Activated naive CD4-positive, alpha-beta T cell treated with anti-CD3 and anti-CD28 coated beads, Interleukin-2, amount 50 U/mL, for 72 hours (primary cell): ENCODE measurements around the gene CD44. TPM values are rescaled to one million over a fixed set of nuclear protein-coding genes. Genes with fewer than 3 reads are reported as not detected.

Experiments
- ATAC-seq, 2 donors: fragments of 150-1000 bp; cut with Tn5 transposase; 2 replicates each; pipeline ENCODE4 v1.10.0; 2021; ENCODE audit warnings: mild to moderate bottlenecking in 2 of 2, moderate library complexity in 2 of 2
- DNase-seq, 2 donors: peaks; one replicate each; pipeline ENCODE4 v3.0.0; 2021 to 2022; ENCODE audit warnings: low spot score in 2 of 2
- H3K27ac Mint-ChIP-seq, 2 donors: one replicate each; pipeline ENCODE4 v1.8.0; 2022; ENCODE audit warnings: mild to moderate bottlenecking in 2 of 2, mixed read lengths in 2 of 2
- H3K36me3 Mint-ChIP-seq, 2 donors: one replicate each; pipeline ENCODE4 v1.8.0; 2022; ENCODE audit warnings: mixed read lengths in 2 of 2
- H3K9me3 Mint-ChIP-seq, 2 donors: one replicate each; pipeline ENCODE4 v1.8.0; 2022; ENCODE audit warnings: mixed read lengths in 2 of 2
- total RNA-seq, 2 donors: library from RNA; stranded (reverse); gene quantifications; one replicate each; pipeline ENCODE4 v1.2.3, GENCODE V29; 2022

Gene CD44
- total RNA-seq, 2 donors from 2014 or later, result 321 to 381 TPM

- peaks cover under 1 to 15% of the 10 kb centered on the region in 2 donors for H3K9me3 Mint-ChIP-seq
These were observed 100.6 kb downstream of the CD44 start for GRCh38 chr11:35239471-35240075.

GRCh38 chr11:35241083-35241482 lies 102.1 kb downstream of the CD44 start:
- H3K36me3 Mint-ChIP-seq, result peaks cover 0 to 13% of the 10 kb centered on the region in 2 donors
- H3K27ac Mint-ChIP-seq, result no peak overlapping the region
- H3K9me3 Mint-ChIP-seq, result peaks cover 0 to 9% of the 10 kb centered on the region in 2 donors
- no peak for ATAC-seq
- no peak for DNase-seq

More at GRCh38 chr11:35239471-35240075, 100.6 kb downstream of the CD44 start:
- ATAC-seq (peak in 1 of 2 donors; percentile 11), DNase-seq (no peak)
- H3K36me3 Mint-ChIP-seq, result peaks cover 6 to 17% of the 10 kb centered on the region in 2 donors
- no peak overlapping the region for H3K27ac Mint-ChIP-seq

DNA sequence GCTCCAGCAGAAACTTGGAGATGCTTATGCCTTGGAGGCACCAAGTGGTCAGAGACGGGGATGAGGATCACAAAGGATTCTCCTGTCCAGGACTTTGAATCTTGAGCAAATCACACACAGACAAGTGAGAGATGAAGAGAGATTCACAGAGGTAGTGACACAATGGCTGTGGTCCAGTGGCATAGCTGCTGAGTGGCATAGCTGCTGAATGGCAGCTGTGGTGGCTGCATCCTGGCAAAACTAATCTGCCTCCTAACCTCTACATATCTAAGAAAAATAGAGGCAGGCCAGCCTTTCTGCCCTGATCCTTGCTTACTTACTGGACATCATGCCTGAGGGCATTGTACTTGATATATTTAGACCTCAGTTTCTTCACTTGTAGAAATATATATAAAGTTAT lies 102.6 kb downstream of the CD44 start:
- ATAC-seq, result no peak

DNA sequence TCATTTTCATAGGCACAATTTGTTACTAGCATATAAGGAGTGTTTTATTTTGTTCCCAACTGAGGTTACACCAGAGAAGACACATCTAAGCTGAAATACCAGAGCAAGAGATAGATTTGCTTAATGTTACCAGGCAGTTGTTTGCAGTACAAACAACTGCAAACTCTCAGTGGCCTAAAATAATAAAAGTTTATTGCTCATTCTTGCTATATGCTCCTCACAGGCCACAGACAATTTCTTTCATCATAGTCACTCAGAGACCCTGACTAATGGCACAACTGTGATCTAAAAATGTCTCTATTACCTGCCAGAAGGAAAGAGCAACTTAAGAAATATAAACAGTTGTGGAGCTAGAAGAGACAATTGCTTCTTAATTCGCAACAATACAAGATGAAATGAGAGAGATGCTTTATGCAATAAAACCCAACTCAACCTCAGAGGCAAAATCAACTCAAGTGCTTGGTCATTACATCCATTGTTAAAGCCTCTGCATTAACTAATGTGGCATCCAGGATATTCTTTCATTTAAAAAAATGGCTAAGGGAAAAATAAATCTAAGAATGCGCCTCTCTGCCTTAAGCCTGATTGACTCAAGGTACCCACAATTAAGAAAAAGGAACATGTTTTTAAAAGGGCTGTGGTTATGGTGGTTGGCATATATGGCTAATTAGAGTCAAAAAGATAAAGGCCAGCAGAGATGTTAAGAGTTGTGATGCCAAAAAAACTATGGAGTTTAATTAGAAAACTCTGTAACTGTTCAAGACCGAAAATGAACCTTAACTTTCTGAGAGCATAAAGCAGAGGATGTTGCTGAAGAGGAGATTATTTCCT lies 103.7 kb downstream of the CD44 start:
- ATAC-seq, result peak; percentile 36 to 66
- H3K27ac Mint-ChIP-seq, result peak overlapping the region; percentile 16 to 22

More for the DNA sequence above, 102.6 kb downstream of the CD44 start:
- H3K9me3 Mint-ChIP-seq, result peaks cover 0 to 9% of the 10 kb centered on the region in 2 donors
- H3K27ac Mint-ChIP-seq, result no peak overlapping the region
- no peak for DNase-seq
- peaks cover 0 to 13% of the 10 kb centered on the region in 2 donors for H3K36me3 Mint-ChIP-seq

DNA sequence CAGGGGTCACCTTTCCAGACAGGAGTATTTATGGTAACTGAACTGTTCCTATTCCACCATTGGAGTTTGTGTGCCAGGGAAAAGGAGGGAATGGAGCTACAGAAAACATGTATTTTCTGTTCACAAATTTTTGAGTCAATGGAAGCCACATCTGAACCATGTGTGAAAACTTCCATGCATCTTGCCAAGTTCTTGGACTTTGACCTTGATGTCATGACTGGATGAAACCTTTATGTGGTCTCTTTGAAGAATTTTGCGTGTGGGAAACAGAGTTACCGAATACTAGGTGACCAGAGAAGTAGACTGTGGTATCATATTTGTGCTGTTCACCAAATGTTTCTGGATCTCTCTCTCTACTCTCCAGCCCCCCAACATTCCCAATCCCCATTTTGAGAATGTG lies 104.8 kb downstream of the CD44 start:
- Mint-ChIP-seq H3K27ac (no peak overlapping the region), H3K36me3 (peaks cover 0 to 8% of the 10 kb centered on the region in 2 donors), H3K9me3 (peaks cover 0 to 9% of the 10 kb centered on the region in 2 donors)
- ATAC-seq (no peak), DNase-seq (no peak)

More for the DNA sequence above, 103.7 kb downstream of the CD44 start:
- no peak for DNase-seq
- Mint-ChIP-seq H3K9me3 (peaks cover 0 to 9% of the 10 kb centered on the region in 2 donors), H3K36me3 (peaks cover 0 to 13% of the 10 kb centered on the region in 2 donors)

DNA sequence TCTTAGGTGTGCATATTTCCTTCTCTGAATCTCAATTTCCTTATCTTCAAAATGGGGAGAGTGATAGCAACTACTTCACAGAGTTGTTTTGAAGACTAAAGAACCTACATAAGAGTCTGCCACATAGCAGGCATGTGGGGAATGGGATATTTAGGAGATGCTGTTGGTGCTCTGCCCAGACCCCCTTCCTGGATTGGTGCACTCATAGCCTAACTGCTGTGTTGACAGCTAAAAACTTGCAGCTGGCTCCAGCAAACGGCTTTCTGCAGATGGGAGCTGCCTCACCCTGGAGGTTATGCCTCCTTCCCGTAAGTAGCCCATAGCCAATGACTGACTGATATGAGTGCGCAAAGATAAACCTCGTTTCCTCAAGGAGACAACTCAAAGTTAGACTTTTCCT lies 106.1 kb downstream of the CD44 start:
- no peak for DNase-seq
- no peak for ATAC-seq
- Mint-ChIP-seq H3K27ac (no peak overlapping the region), H3K36me3 (peaks cover 0 to 8% of the 10 kb centered on the region in 2 donors), H3K9me3 (peaks cover 0 to 16% of the 10 kb centered on the region in 2 donors)

GRCh38 chr11:35245786-35246185 lies 106.8 kb downstream of the CD44 start:
- Mint-ChIP-seq H3K27ac (no peak overlapping the region), H3K9me3 (peaks cover 0 to 13% of the 10 kb centered on the region in 2 donors), H3K36me3 (peaks cover 0 to 8% of the 10 kb centered on the region in 2 donors)
- no peak for DNase-seq
- no peak for ATAC-seq

DNA sequence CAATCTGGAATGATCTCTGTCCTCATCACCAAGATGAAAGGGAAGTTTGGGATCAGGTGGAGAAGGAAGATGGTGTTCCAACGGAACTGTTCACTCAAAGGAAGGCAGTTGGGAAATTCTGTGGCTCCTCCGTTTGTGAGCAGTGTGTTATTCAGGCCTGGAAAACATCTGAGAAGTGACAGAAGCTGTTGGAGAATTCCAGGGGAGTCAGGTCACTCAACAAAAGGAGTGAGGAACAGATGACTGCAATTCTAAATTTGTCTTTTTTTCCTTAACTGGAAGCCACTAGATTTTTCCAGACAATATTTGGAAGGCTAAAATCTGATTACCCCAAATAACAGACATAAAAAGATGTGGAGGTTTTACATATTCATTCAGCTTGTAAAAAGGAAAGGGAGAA lies 107.8 kb downstream of the CD44 start:
- peaks cover 0 to 13% of the 10 kb centered on the region in 2 donors for H3K9me3 Mint-ChIP-seq
- no peak for ATAC-seq
- H3K27ac Mint-ChIP-seq, result no peak overlapping the region
- H3K36me3 Mint-ChIP-seq, result peaks cover 0 to 8% of the 10 kb centered on the region in 2 donors
- DNase-seq, result no peak

DNA sequence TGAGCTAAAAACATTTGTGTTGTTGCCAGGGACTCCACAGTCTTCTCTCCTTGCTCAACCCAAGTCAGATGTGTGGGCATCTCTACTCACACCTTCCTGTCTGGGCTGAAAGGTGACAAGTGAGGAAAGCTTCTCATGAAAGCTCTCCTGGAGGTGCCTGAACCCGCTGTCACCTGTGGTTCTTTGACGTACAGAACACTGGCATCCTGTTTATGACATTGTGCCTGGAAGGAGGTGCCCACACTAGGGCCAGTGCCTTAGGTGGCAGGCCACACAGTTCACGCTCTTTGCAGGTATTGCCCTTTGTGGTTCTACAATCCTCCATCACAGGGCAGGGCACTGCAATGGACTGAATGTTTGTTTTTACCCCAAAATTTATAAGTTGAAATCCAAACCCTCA lies 108.5 kb downstream of the CD44 start:
- ATAC-seq, result peak; percentile 63 to 88
- peak in 1 of 2 donors; percentile 68 for DNase-seq
- Mint-ChIP-seq H3K36me3 (peaks cover 0 to 8% of the 10 kb centered on the region in 2 donors), H3K9me3 (peaks cover 0 to 13% of the 10 kb centered on the region in 2 donors), H3K27ac (peak overlapping the region in 1 of 2 donors; percentile 84)

- peaks cover 0 to 8% of the 10 kb centered on the region in 2 donors for H3K36me3 Mint-ChIP-seq
- ATAC-seq (peak; percentile 33 to 75), DNase-seq (no peak)
- H3K27ac Mint-ChIP-seq, result peak overlapping the region in 1 of 2 donors; percentile 84
- H3K9me3 Mint-ChIP-seq, result peaks cover 0 to 13% of the 10 kb centered on the region in 2 donors
These were observed 108.9 kb downstream of the CD44 start for GRCh38 chr11:35247863-35248262.

DNA sequence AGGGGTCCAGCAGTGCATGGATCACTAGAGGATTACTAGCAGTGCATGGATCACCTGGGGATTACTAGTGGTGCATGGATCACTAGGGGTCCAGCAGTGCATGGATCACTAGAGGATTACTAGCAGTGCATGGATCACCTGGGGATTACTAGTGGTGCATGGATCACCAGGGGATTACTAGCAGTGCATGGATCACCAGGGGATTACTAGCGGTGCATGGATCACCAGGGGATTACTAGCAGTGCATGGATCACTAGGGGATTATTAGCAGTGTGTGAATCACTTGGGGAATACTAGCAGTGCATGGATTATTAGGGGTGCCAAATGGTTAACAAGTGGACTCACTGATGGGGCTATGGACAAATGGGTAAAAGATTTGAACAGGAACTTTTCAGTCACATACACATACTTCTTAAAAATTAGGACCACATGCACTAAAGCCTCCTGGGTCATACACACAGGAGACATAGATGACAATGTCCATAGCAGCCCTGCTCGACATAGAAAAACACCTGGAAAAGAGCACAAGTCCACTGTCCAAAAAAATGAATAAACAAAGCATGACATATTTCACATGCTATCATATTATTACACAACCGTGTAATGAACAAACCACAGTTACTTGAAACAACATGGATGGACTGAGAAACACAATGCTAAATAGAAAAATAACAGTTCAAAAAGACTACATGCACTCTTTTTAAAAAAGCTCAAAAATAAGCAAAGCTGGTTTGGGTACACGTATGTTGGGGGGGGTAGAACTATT lies 109.8 kb downstream of the CD44 start:
- H3K9me3 Mint-ChIP-seq, result peaks cover 0 to 13% of the 10 kb centered on the region in 2 donors
- peaks cover 0 to 8% of the 10 kb centered on the region in 2 donors for H3K36me3 Mint-ChIP-seq
- no peak for DNase-seq
- ATAC-seq, result no peak
- H3K27ac Mint-ChIP-seq, result no peak overlapping the region

DNA sequence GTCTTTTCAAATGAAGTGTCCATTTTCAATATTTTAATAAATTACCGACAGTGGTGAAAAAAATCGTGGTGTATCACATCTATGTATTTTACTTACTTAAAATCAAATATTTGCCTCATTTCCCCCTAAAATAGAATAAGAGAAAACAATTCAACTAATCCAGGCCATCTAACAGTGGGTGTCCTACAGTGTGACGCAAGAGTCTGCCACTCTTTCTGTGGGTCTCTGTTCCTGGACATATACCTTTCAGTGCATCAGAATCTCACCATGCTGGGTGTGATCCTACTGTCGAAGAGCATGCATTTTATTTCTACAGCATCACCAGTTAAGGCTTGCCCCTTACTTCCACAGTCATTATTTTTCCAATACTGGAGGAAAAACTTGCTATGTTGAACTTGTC lies 111.2 kb downstream of the CD44 start:
- no peak for DNase-seq
- peaks cover 0 to 5% of the 10 kb centered on the region in 2 donors for H3K36me3 Mint-ChIP-seq
- ATAC-seq, result no peak
- H3K9me3 Mint-ChIP-seq, result peaks cover 1 to 13% of the 10 kb centered on the region in 2 donors
- H3K27ac Mint-ChIP-seq, result no peak overlapping the region

DNA sequence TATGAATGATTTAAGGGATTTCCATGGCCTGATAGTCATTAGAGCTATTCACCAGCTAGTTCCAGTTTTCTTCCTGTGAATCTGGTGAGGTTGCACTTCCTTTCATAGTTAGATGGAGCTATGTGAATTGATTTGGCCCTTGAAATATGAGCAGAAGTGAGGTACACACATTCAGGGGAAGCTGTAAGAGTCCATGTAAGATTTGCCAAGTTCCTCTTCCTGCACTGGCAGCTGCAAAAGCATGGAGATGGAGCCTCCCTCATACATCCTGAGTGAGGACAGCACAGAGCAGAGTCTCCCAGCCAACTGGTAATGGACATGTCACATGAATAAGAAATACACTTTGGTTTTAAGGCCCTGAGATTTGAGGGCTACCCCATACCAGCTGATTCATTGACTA lies 111.7 kb downstream of the CD44 start:
- ATAC-seq (no peak), DNase-seq (no peak)
- Mint-ChIP-seq H3K36me3 (peaks cover 0 to 9% of the 10 kb centered on the region in 2 donors), H3K9me3 (peaks cover 4 to 15% of the 10 kb centered on the region in 2 donors), H3K27ac (no peak overlapping the region)

DNA sequence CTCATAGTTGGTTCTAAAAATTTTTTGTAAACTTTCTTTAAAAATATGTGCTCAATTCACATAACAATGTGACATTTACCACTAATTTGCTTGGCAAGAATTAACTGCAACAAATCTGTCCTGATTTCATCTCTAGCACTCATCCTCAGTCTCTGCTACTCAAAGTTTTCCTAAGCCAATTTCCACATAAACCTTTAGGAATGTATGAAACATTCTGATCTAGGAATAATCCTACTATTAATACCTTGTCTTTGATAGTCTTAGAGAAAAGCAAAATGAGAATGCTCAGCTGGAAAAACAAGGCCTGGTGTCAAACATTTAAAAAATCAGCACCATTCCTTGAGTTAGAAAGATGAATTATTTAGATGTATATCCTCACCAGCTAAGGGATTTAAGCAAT lies 114.3 kb downstream of the CD44 start:
- Mint-ChIP-seq H3K27ac (no peak overlapping the region), H3K9me3 (peaks cover 4 to 15% of the 10 kb centered on the region in 2 donors), H3K36me3 (peaks cover 0 to 12% of the 10 kb centered on the region in 2 donors)
- DNase-seq (no peak), ATAC-seq (no peak)

- Mint-ChIP-seq H3K36me3 (peaks cover 0 to 12% of the 10 kb centered on the region in 2 donors), H3K27ac (no peak overlapping the region), H3K9me3 (peaks cover 4 to 7% of the 10 kb centered on the region in 2 donors)
- ATAC-seq (no peak), DNase-seq (no peak)
These were observed 116.5 kb downstream of the CD44 start for GRCh38 chr11:35255514-35255913.

GRCh38 chr11:35256296-35256695 lies 117.3 kb downstream of the CD44 start:
- Mint-ChIP-seq H3K27ac (no peak overlapping the region), H3K36me3 (peaks cover 0 to 12% of the 10 kb centered on the region in 2 donors), H3K9me3 (peaks cover 4 to 7% of the 10 kb centered on the region in 2 donors)
- no peak for ATAC-seq
- no peak for DNase-seq
